ENCODE measurements around the gene KLHL6. TPM values are rescaled to one million over a fixed set of nuclear protein-coding genes. Genes with fewer than 3 reads are reported as not detected.
"Not testable (repeated sequence)": the region's sequence is repeated elsewhere in the genome, so short reads cannot be mapped to it uniquely, and the experiment has no call there.

KLHL6 gene
- total and polyA plus RNA-seq, 2 of the 8 experiments (the other 6 are each of a cell fraction or from before 2014, with no cell fraction given): 0.05 TPM; not detected in 1

GRCh38 chr3:183475764-183476162 lies 79.7 kb downstream of the KLHL6 start:
- H2BK20ac ChIP-seq (ENCODE audit: low read length); H3K14ac ChIP-seq (ENCODE audit: insufficient read length); H4K20me1 ChIP-seq (replicated peaks in 1 of 2; ENCODE audit: control insufficient read depth in 1 of 2, insufficient read depth in 2 of 2, low read length in 2 of 2); H3K36me3 ChIP-seq (ENCODE audit: control insufficient read depth in 2 of 4, insufficient read depth in 4 of 4, low read length in 3 of 4); DNase-seq (ENCODE audit: low read depth in 1 of 2, low spot score in 2 of 2); H4K91ac ChIP-seq (replicated peaks; ENCODE audit: insufficient read length, low read length); H3K9me3 ChIP-seq (ENCODE audit: insufficient read depth in 2 of 2, low read depth in 1 of 2, low read length in 1 of 2); H3K56ac ChIP-seq (replicated peaks; ENCODE audit: insufficient read length, low read depth, low read length); H3K18ac ChIP-seq (ENCODE audit: extremely low read depth, low read length); H3K4me1 ChIP-seq (replicated peaks in 1 of 4; ENCODE audit: control insufficient read depth in 3 of 4, insufficient read depth in 4 of 4, low read length in 3 of 4); H2BK5ac ChIP-seq (ENCODE audit: low read depth, low read length); POLR2A ChIA-PET (ENCODE audit: partially characterized antibody); H2AK5ac ChIP-seq (ENCODE audit: low read depth, low read length); H3K4ac ChIP-seq (replicated peaks; ENCODE audit: insufficient read length, low read depth, low read length); H3K4me2 ChIP-seq (ENCODE audit: insufficient read depth in 1 of 2, low read depth in 2 of 2, low read length in 2 of 2); H3K23me2 ChIP-seq (ENCODE audit: low read depth, low read length); H3K27ac ChIP-seq (ENCODE audit: low read depth, low read length); H2AFZ ChIP-seq (ENCODE audit: low read length); H2BK15ac ChIP-seq (ENCODE audit: low read length); H2BK12ac ChIP-seq (ENCODE audit: low read depth, low read length); H3K79me2 ChIP-seq (ENCODE audit: control insufficient read depth in 1 of 2, insufficient read depth in 2 of 2, low read length in 2 of 2); H3K27me3 ChIP-seq (replicated peaks in 1 of 4; ENCODE audit: control insufficient read depth in 3 of 4, extremely low read depth in 1 of 4, insufficient read depth in 3 of 4, low read length in 3 of 4); H4K8ac ChIP-seq (ENCODE audit: extremely low read depth, insufficient read depth, low read length); H4K5ac ChIP-seq (ENCODE audit: insufficient read length, low read depth, low read length); H3K23ac ChIP-seq (ENCODE audit: insufficient read length); H2BK120ac ChIP-seq (replicated peaks; ENCODE audit: low read depth, low read length); FAIRE-seq; H3K79me1 ChIP-seq (ENCODE audit: low read depth, low read length); H3K4me3 ChIP-seq (ENCODE audit: extremely low read depth in 1 of 4, insufficient read depth in 2 of 4, low read depth in 3 of 4, low read length in 4 of 4); H3K9ac ChIP-seq (replicated peaks in 1 of 4; ENCODE audit: extremely low read depth in 1 of 4, low read depth in 3 of 4, low read length in 3 of 4): not testable (repeated sequence)
- CTCF ChIA-PET (ENCODE audit: partially characterized antibody): interaction anchor here (0.6 to 1.6 kb wide), 6 partner anchors 14 to 1515 kb away, joined by 3 to 11 read pairs (median 3); no protein-coding TSS in a partner anchor
- 87% methylated on average over 1 of the region's 1 CpG; no CpG with 5 or more reads in 1 of the 2 experiments for WGBS, 2 experiments (ENCODE audit: extremely low coverage in 1 of 2, insufficient coverage in 1 of 2, insufficient read length in 1 of 2, insufficient replicate concordance in 2 of 2, low coverage in 1 of 2, low lambda C conversion rate in 2 of 2, missing lambda C conversion rate in 1 of 2)
